Lung (tissue), 12 donors: ENCODE data around the gene IST1. TPM values are rescaled to one million over a fixed set of nuclear protein-coding genes. Genes with fewer than 3 reads are reported as not detected.

Experiments used
- ATAC-seq: fragments of 200-7000 bp; cut with Tn5 transposase; one replicate; pipeline ENCODE4 v1.9.1; 2020; ENCODE audit warnings: moderate number of reproducible peaks; ENCODE audit not compliant: insufficient read depth, low FRiP score
- DNase-seq, 3 donors: peaks; one replicate each; pipeline ENCODE4 v3.0.0-alpha.2; 2013 to 2017
- H3K27ac ChIP-seq, 2 donors: one replicate each; pipeline ENCODE4 v1.5.1; 2013; ENCODE audit warnings: mild to moderate bottlenecking in 2 of 2, moderate library complexity in 2 of 2, control low read depth in 1 of 2, inconsistent platforms in 1 of 2, low read depth in 1 of 2, low read length in 1 of 2
- H3K27me3 ChIP-seq, 3 donors: one replicate each; pipeline ENCODE4 v1.5.1; 2013; ENCODE audit warnings: low read length in 2 of 3; ENCODE audit not compliant: control insufficient read depth in 3 of 3, insufficient read depth in 3 of 3
- H3K36me3 ChIP-seq, 4 donors: one replicate each; pipeline ENCODE4 v1.5.1; 2013; ENCODE audit warnings: low read length in 4 of 4, mild to moderate bottlenecking in 1 of 4, moderate library complexity in 1 of 4; ENCODE audit not compliant: control insufficient read depth in 4 of 4, insufficient read depth in 4 of 4
- H3K4me1 ChIP-seq, 5 donors: one replicate each; pipeline ENCODE4 v1.5.1; 2013; ENCODE audit warnings: low read length in 5 of 5, mild to moderate bottlenecking in 2 of 5, moderate library complexity in 1 of 5; ENCODE audit not compliant: control insufficient read depth in 5 of 5, insufficient read depth in 5 of 5
- H3K4me3 ChIP-seq: one replicate; pipeline ENCODE4 v1.5.1; 2013; ENCODE audit warnings: mild to moderate bottlenecking, control low read depth, moderate library complexity
- H3K9ac ChIP-seq, 2 donors: one replicate each; pipeline ENCODE4 v1.5.1; 2013; ENCODE audit warnings: low read length in 2 of 2, control low read depth in 1 of 2; ENCODE audit not compliant: insufficient read depth in 1 of 2
- H3K9me3 ChIP-seq, 4 donors: one replicate each; pipeline ENCODE4 v1.5.1; 2013; ENCODE audit warnings: low read length in 3 of 4, mild to moderate bottlenecking in 1 of 4, moderate library complexity in 1 of 4; ENCODE audit not compliant: control insufficient read depth in 4 of 4, insufficient read depth in 3 of 4
- WGBS, 2 donors: extraction: QIAGEN DNeasy Blood & Tissue Kit; methylation state at CpG; one replicate each; pipeline ENCODE4 v1.1.7; 2013; 5-methylcytosine and 5-hydroxymethylcytosine counted together
- polyA plus RNA-seq, 2 donors: library from polyadenylated mRNA; stranded (reverse); fragments of 200-250 nt; gene quantifications; one replicate each; pipeline ENCODE4 v1.2.1, GENCODE V29; 2013
- total RNA-seq, 2 donors: library from RNA; depleted of rRNA in 1 of 2; stranded (reverse); fragments of >200 nt in 1 of 2; gene quantifications; one replicate each; pipeline ENCODE4 v1.2.1, GENCODE V29; 2014 to 2021
- TF ChIP-seq, protein P1 (sequence below): IDR thresholded peaks from 2 replicates; pipeline ENCODE4 v1.5.1; 2012; ENCODE audit warnings: mild to moderate bottlenecking; ENCODE audit errors: control extremely low read depth, extremely low read depth
- donor health status: control.
- donor health status: control.
- donor health status: Bipolar disorder and iron deficiency.
- donor health status: healthy.
- donor health status: DM: yes; HTN: yes; CAD: no.

The IST1 gene
- total and polyA plus RNA-seq, 4 donors: 77.4 to 236 (median 146) TPM

DNA sequence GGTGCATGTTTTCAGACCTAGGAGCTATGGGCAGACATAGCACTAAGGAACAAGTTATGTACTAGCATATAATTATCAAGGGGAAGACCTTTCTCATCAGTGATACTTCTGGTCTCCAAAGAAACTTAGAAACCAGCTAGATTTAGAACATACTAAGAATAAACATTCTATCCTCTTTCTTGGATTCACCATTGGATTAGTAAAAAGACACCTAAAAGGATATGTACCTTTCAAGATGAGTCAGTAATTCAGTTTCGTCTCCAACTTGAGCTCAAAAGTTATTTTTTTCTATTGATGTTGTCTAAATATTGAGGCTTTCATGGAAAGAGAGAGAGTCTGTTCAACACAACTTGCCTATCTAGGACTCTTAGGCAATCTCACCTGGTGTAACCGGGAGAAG lies 24.5 kb upstream of the IST1 start:
- no peaks in the 10 kb centered on the region for H3K4me1 ChIP-seq
- ATAC-seq: no peak
- 94% methylated on average over 2 of the region's 2 CpGs for WGBS, 2 donors
- TF ChIP-seq, protein P1, sequence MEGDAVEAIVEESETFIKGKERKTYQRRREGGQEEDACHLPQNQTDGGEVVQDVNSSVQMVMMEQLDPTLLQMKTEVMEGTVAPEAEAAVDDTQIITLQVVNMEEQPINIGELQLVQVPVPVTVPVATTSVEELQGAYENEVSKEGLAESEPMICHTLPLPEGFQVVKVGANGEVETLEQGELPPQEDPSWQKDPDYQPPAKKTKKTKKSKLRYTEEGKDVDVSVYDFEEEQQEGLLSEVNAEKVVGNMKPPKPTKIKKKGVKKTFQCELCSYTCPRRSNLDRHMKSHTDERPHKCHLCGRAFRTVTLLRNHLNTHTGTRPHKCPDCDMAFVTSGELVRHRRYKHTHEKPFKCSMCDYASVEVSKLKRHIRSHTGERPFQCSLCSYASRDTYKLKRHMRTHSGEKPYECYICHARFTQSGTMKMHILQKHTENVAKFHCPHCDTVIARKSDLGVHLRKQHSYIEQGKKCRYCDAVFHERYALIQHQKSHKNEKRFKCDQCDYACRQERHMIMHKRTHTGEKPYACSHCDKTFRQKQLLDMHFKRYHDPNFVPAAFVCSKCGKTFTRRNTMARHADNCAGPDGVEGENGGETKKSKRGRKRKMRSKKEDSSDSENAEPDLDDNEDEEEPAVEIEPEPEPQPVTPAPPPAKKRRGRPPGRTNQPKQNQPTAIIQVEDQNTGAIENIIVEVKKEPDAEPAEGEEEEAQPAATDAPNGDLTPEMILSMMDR: no peak
- DNase-seq: no peak
- H3K27ac ChIP-seq: no peak overlapping the region
- no peaks in the 10 kb centered on the region for H3K9me3 ChIP-seq
- H3K9ac ChIP-seq: no peak overlapping the region
- H3K36me3 ChIP-seq: peaks cover 0 to 34% (median 6%) of the 10 kb centered on the region in 4 donors
- H3K4me3 ChIP-seq: no peak overlapping the region
- H3K27me3 ChIP-seq: no peaks in the 10 kb centered on the region

DNA sequence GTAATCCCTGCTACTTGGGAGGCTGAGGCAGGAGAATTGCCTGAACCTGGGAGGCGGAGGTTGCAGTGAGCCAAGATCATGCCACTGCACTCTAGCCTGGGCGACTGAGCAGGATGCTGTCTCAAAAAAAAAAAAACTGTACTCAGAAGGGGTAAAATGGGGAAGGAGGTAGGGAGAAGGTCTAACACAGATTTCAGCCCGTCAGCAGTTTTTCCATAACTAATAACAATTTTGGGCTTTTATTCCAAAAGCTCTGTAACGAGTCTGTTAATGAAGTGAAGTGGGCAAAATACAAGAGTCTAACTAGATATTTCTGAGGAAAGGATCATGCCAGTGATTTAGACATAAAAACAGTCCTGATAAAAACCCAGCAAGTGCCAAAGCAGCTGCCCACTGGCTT lies 22.1 kb upstream of the IST1 start:
- 85 to 87% methylated on average over 4 of the region's 4 CpGs for WGBS, 2 donors
- H3K36me3 ChIP-seq: peaks cover 0 to 20% (median 10%) of the 10 kb centered on the region in 4 donors
- TF ChIP-seq, protein P1: no peak

DNA sequence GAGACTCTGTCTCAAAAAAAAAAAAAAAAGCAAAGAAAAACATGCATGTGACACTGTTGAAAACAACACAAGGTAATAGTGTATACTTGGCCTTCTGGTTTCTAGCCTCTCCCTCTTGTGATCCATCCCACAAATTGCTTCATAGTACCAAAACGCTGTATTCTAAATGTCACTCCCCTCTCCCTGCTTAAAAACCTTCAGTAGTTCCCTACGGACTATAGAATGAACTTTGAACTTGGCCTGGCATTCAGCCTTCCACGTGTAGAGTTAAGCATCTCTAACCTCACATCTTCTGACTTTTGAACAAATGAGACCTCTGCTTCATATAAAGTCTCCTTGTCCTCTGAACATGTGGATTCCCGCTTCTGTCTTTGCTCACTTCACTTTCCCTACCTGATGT lies 16.4 kb upstream of the IST1 start:
- Histone ChIP-seq H3K9me3 (no peaks in the 10 kb centered on the region), H3K27me3 (no peaks in the 10 kb centered on the region), H3K9ac (no peak overlapping the region), H3K27ac (no peak overlapping the region), H3K4me3 (no peak overlapping the region), H3K4me1 (peaks cover 0 to 9% (median 0%) of the 10 kb centered on the region in 5 donors), H3K36me3 (peaks cover 5 to 27% (median 12%) of the 10 kb centered on the region in 4 donors)
- no peak for ATAC-seq
- DNase-seq: no peak
- TF ChIP-seq, protein P1: no peak
- WGBS, 2 donors: 73 to 76% methylated on average over 4 of the region's 4 CpGs

More for the DNA sequence above, 22.1 kb upstream of the IST1 start:
- Histone ChIP-seq H3K4me3 (no peak overlapping the region), H3K9ac (no peak overlapping the region), H3K4me1 (no peaks in the 10 kb centered on the region), H3K27me3 (no peaks in the 10 kb centered on the region), H3K27ac (no peak overlapping the region), H3K9me3 (no peaks in the 10 kb centered on the region)
- ATAC-seq: no peak
- DNase-seq: no peak

DNA sequence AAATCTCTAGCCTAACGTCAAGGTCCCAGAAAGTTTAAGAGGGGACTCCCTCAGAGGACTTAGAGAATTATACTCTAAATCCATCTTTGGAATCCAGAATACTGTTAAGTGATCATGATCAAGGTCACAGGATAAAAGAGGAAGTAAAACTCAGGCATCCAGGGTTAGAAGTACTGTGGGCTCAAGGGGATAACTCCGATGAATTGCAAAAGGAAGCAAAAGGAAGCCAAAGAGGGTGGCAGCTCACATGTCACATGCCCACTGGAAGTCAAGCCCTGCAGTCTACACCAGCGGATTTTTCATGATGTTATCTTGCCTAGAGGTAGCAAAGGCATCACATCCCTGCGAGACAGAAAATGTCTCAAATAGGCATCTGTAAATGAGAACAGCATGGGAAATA lies 15.2 kb upstream of the IST1 start:
- H3K27me3 ChIP-seq: no peaks in the 10 kb centered on the region
- H3K9ac ChIP-seq: no peak overlapping the region
- WGBS, 2 donors: 35 to 74% methylated on average over 4 of the region's 4 CpGs
- TF ChIP-seq, protein P1: no peak
- DNase-seq (no peak), ATAC-seq (no peak)
- H3K27ac ChIP-seq: no peak overlapping the region
- H3K9me3 ChIP-seq: no peaks in the 10 kb centered on the region
- H3K36me3 ChIP-seq: peaks cover 5 to 27% (median 10%) of the 10 kb centered on the region in 4 donors
- no peak overlapping the region for H3K4me3 ChIP-seq
- peaks cover 0 to 9% (median 0%) of the 10 kb centered on the region in 5 donors for H3K4me1 ChIP-seq
